ENCODE data around the gene ENDOG. TPM values are rescaled to one million over a fixed set of nuclear protein-coding genes. Genes with fewer than 3 reads are reported as not detected.

The ENDOG gene
- 11.7 and 20.8 TPM in 2 replicates for total RNA-seq

GRCh38 chr9:128818099-128818838 lies at the start of gene ENDOG:
Gene ENDOG, plus strand, starts transcription at chr9:128818500. Its CDS starts 185 bp downstream, at chr9:128818685.

GRCh38 chr9:128771745-128772519 lies 46.4 kb upstream of the ENDOG start, which contains the start of gene ZER1:
Gene ZER1, minus strand, starts transcription at chr9:128771927. Its CDS starts 16,362 bp downstream, at chr9:128755565.

GRCh38 chr9:128786681-128787601 lies 31.4 kb upstream of the ENDOG start, which contains the start of gene TBC1D13:
Gene TBC1D13, plus strand, starts transcription at chr9:128787253. Its CDS starts 101 bp downstream, at chr9:128787354.

GRCh38 chr9:128829477-128830251 lies 11.4 kb downstream of the ENDOG start, which contains the start of gene SPOUT1:
Gene SPOUT1, minus strand, starts transcription at chr9:128829794. Its CDS starts 14 bp downstream, at chr9:128829780.

Other genes with a start within 250 kb of the ENDOG start
- 35.8 and 43.4 TPM in 2 replicates for gene DYNC2I2, start 161.7 kb upstream of the ENDOG start, total RNA-seq
- gene SET, start 129.3 kb upstream of the ENDOG start, total RNA-seq: 240 and 280 TPM in 2 replicates
- gene PKN3, start 116.0 kb upstream of the ENDOG start, total RNA-seq: 0.46 and 0.59 TPM in 2 replicates
- gene ZDHHC12, start 94.4 kb upstream of the ENDOG start, total RNA-seq: 38.3 and 40.3 TPM in 2 replicates
- gene ZER1, start 46.6 kb upstream of the ENDOG start, total RNA-seq: 39.9 and 40.9 TPM in 2 replicates
- 16.3 and 17.8 TPM in 2 replicates for gene TBC1D13, start 31.2 kb upstream of the ENDOG start, total RNA-seq
- 18.1 and 25.7 TPM in 2 replicates for gene SPOUT1, start 11.3 kb downstream of the ENDOG start, total RNA-seq
- 8.1 and 13.3 TPM in 2 replicates for gene KYAT1, start 63.5 kb downstream of the ENDOG start, total RNA-seq
- 57.5 and 76.5 TPM in 2 replicates for gene LRRC8A, start 63.6 kb downstream of the ENDOG start, total RNA-seq
- gene PHYHD1, start 102.5 kb downstream of the ENDOG start, total RNA-seq: 4.9 and 9.3 TPM in 2 replicates
- gene DOLK, start 129.1 kb downstream of the ENDOG start, total RNA-seq: 24.9 and 30.9 TPM in 2 replicates
- 43.2 and 70.9 TPM in 2 replicates for gene NUP188, start 129.2 kb downstream of the ENDOG start, total RNA-seq
- gene SH3GLB2, start 209.8 kb downstream of the ENDOG start, total RNA-seq: 39.2 and 69.5 TPM in 2 replicates
- gene MIGA2, start 218.1 kb downstream of the ENDOG start, total RNA-seq: 29.0 and 34.1 TPM in 2 replicates